HepG2 (cell line): ENCODE data around the gene PRKCZ. TPM values are rescaled to one million over a fixed set of nuclear protein-coding genes. Genes with fewer than 3 reads are reported as not detected.

Source experiments
- ATAC-seq: fragments of 200-7000 bp; cut with Tn5 transposase; 3 replicates; pipeline ENCODE4 v1.9.1; 2020; ENCODE audit warnings: mild to moderate bottlenecking, moderate library complexity
- BruUV-seq: library from RNA; stranded (reverse); fragments of 400-500 nt; replicated peaks from 2 replicates; lab custom pipeline; 2021; lab: Mats Ljungman, UMichigan
- CTCF ChIA-PET: fragments of 300-600 bp; formaldehyde crosslinking; extraction: SDS; loops from one replicate; lab custom pipeline; 2021; ENCODE audit warnings: low total read pairs, inconsistent platforms, low intra/inter-chr PET ratio; lab: Yijun Ruan, JAX
- POLR2A ChIA-PET: fragments of 350-600 bp; sonication (Branson Sonifier 250); formaldehyde crosslinking; loops from one replicate; lab custom pipeline; 2020; ENCODE audit warnings: antibody characterized with exemption, inconsistent platforms; lab: Yijun Ruan, JAX
- DNase-seq: peaks from one replicate; pipeline ENCODE4 v3.0.0-alpha.2; 2015; ENCODE audit warnings: low spot score
- FAIRE-seq: peaks from 3 replicates; lab custom pipeline; 2011; peaks lifted over from hg19 to GRCh38; lab: Jason Lieb, UNC
- H2AFZ ChIP-seq: one replicate; pipeline ENCODE4 v1.6.1; 2011; ENCODE audit warnings: low read length, inconsistent platforms
- H3K27ac ChIP-seq: fragments of 300-600 bp; 3 replicates; pipeline ENCODE4 v1.8.0; 2011; ENCODE audit warnings: mixed run types, mild to moderate bottlenecking, mixed read lengths, low read length, inconsistent platforms; ENCODE audit not compliant: insufficient read depth; ENCODE audit errors: extremely low read length
- H3K27me3 ChIP-seq, 2 experiments: fragments of 200-600 bp in 1 of 2; 2 replicates in 1 of 2; 3 replicates in 1 of 2; pipeline versions ENCODE4 v1.6.0 to v1.8.0; 2011; ENCODE audit warnings: low read length in 2 of 2, mild to moderate bottlenecking in 2 of 2, moderate library complexity in 2 of 2, inconsistent platforms in 1 of 2; ENCODE audit not compliant: insufficient read depth in 2 of 2, control insufficient read depth in 1 of 2
- H3K36me3 ChIP-seq, 2 experiments: fragments of 200-600 bp in 1 of 2; replicated peaks in 1 of 2; 2 replicates in 1 of 2; 3 replicates in 1 of 2; pipeline versions ENCODE4 v1.5.1 to v1.8.0; 2011; ENCODE audit warnings: low read length in 2 of 2, inconsistent platforms in 1 of 2; ENCODE audit not compliant: insufficient read depth in 2 of 2, control insufficient read depth in 1 of 2
- H3K4me1 ChIP-seq: 2 replicates; pipeline ENCODE4 v1.5.1; 2012; ENCODE audit warnings: low read length, inconsistent platforms; ENCODE audit not compliant: insufficient read depth
- H3K4me2 ChIP-seq: 2 replicates; pipeline ENCODE4 v1.6.0; 2011; ENCODE audit warnings: low read depth, low read length, inconsistent platforms
- H3K4me3 ChIP-seq, 3 experiments: fragments of 200-600 bp in 1 of 3; sonication (generic), shearing (Covaris generic) in 1 of 3; replicated peaks in 1 of 3; 2 replicates each; pipeline ENCODE4 v1.5.1; 2011 to 2016; ENCODE audit warnings: low read length in 3 of 3, inconsistent platforms in 2 of 3, low read depth in 2 of 3, mild to moderate bottlenecking in 2 of 3, control low read depth in 1 of 3, mixed read lengths in 1 of 3; ENCODE audit not compliant: insufficient read depth in 1 of 3
- H3K79me2 ChIP-seq: one replicate; pipeline ENCODE4 v1.6.1; 2011; ENCODE audit warnings: low read length, inconsistent platforms; ENCODE audit not compliant: insufficient read depth
- H3K9ac ChIP-seq: 2 replicates; pipeline ENCODE4 v1.6.0; 2011; ENCODE audit warnings: mild to moderate bottlenecking, low read depth, low read length, inconsistent platforms; ENCODE audit not compliant: insufficient read depth
- H3K9me3 ChIP-seq: 2 replicates; pipeline ENCODE4 v1.5.1; 2012; ENCODE audit warnings: mild to moderate bottlenecking, low read length
- H4K20me1 ChIP-seq: 2 replicates; pipeline ENCODE4 v1.6.0; 2011; ENCODE audit warnings: inconsistent platforms, mild to moderate bottlenecking, low read length, moderate library complexity; ENCODE audit not compliant: insufficient read depth
- AGO1 ChIP-seq: fragments of 200-400 bp; formaldehyde crosslinking; IDR thresholded peaks from 2 replicates; pipeline ENCODE4 v1.6.1; 2017; ENCODE audit warnings: mild to moderate bottlenecking, low read depth, low read length, moderate library complexity; ENCODE audit not compliant: poor library complexity, severe bottlenecking
- ARID5B ChIP-seq: IDR thresholded peaks from 2 replicates; pipeline ENCODE4 v1.4.0; 2020; ENCODE audit warnings: mild to moderate bottlenecking, missing genetic modification reagents
- ATF6 ChIP-seq: sonication (generic); formaldehyde crosslinking; conservative IDR thresholded peaks from 2 replicates; pipeline ENCODE4 v1.4.0; 2020; ENCODE audit warnings: missing genetic modification reagents
- DMAP1 ChIP-seq: IDR thresholded peaks from 2 replicates; pipeline ENCODE4 v1.6.1; 2016
- KLF12 ChIP-seq: sonication (generic); formaldehyde crosslinking; IDR thresholded peaks from 2 replicates; pipeline ENCODE4 v1.4.0; 2020; ENCODE audit warnings: missing genetic modification reagents, borderline replicate concordance
- TFDP2 ChIP-seq: sonication (generic); formaldehyde crosslinking; IDR thresholded peaks from 2 replicates; pipeline ENCODE4 v1.4.0; 2020; ENCODE audit warnings: missing genetic modification reagents
- ZFX ChIP-seq: sonication (generic); formaldehyde crosslinking; IDR thresholded peaks from 2 replicates; pipeline ENCODE4 v1.4.0; 2020; ENCODE audit warnings: mild to moderate bottlenecking, low read depth, missing genetic modification reagents, moderate library complexity
- ZNF230 ChIP-seq: sonication (generic); formaldehyde crosslinking; IDR thresholded peaks from 2 replicates; pipeline ENCODE4 v1.4.0; 2020; ENCODE audit warnings: mild to moderate bottlenecking, missing genetic modification reagents
- ZNF232 ChIP-seq: sonication (generic); formaldehyde crosslinking; IDR thresholded peaks from 2 replicates; pipeline ENCODE4 v1.4.0; 2020; ENCODE audit warnings: missing genetic modification reagents, borderline replicate concordance
- WGBS: methylation state at CpG from one replicate; pipeline ENCODE4 v1.1.6; 2017; ENCODE audit warnings: low lambda C conversion rate; 5-methylcytosine and 5-hydroxymethylcytosine counted together
- in situ Hi-C: cut with HindIII; loops from 2 replicates; pipeline ENCODE4 v1.10.0; 2017; ENCODE audit warnings: low pct_unique_long_range_greater_than_20kb; ENCODE audit not compliant: extremely low pct_ligation_motif_present
- intact Hi-C: fragments of 100-400 bp; cut with micrococcal nuclease; formaldehyde crosslinking; loops from one replicate; pipeline ENCODE4 v1.10.0; 2022; ENCODE audit not compliant: unreplicated experiment
- polyA plus RNA-seq, 8 experiments: library from polyadenylated mRNA; depleted of rRNA in 3 of 8; stranded (reverse) in 7 of 8; unstranded in 1 of 8; fragments of >200 nt; fragmentation: Illumina TruSeq in 4 of 8; extraction: Trizol in 4 of 8; gene quantifications; 2 replicates each; pipeline versions ENCODE4 v1.2.1 to v1.2.3, GENCODE V29; 2011 to 2016; ENCODE audit warnings: low read depth in 4 of 8, missing spikeins in 1 of 8, mixed read lengths in 1 of 8; ENCODE audit not compliant: insufficient read depth in 1 of 8
- total RNA-seq, 5 experiments: library from RNA; depleted of rRNA; stranded (reverse); fragments of >200 nt; fragmentation: Illumina TruSeq; extraction: Trizol; gene quantifications; 2 replicates each; pipeline ENCODE4 v1.2.3, GENCODE V29; 2016; ENCODE audit warnings: low read depth in 1 of 5

Gene PRKCZ
- total and polyA plus RNA-seq, 2 of the 13 experiments (the other 11 are each of a cell fraction or from before 2014, with no cell fraction given), result 34.7 to 85.2 TPM

- Histone ChIP-seq H3K79me2 (no peaks in the 10 kb centered on the region), H3K36me3 (0 out of 5 replicates have a peak, but pooled peaks cover 0 to 4% of the 10 kb centered on the region in 2 experiments), H3K4me2 (no peak overlapping the region), H3K4me3 (no peak overlapping the region), H3K27me3 (no peaks in the 10 kb centered on the region), H2AFZ (no peak overlapping the region), H3K27ac (no peak overlapping the region)
- intact Hi-C loops, result no loop called here
- BruUV-seq, result no TSS peak
- no peak for FAIRE-seq
- CTCF ChIA-PET, result no interaction called here
- 95% methylated on average over 12 of the region's 21 CpGs for WGBS
- TF ChIP-seq ATF6 (no peak), ARID5B (CRISPR knock-in tag) (no peak), KLF12 (CRISPR knock-in tag) (no peak), ZFX (CRISPR knock-in tag) (no peak), ZNF232 (no peak), TFDP2 (CRISPR knock-in tag) (no peak), ZNF230 (CRISPR knock-in tag) (no peak), AGO1 (no peak), DMAP1 (no peak)
- TF ChIP-seq, all 625 proteins: peak for 0
- H3K9ac ChIP-seq, result no peak overlapping the region
- H3K9me3 ChIP-seq, result no peaks in the 10 kb centered on the region
- POLR2A ChIA-PET, result no interaction called here
- H3K4me1 ChIP-seq, result peaks cover 9% of the 10 kb centered on the region; the same call in 1 of the 2 replicates
- DNase-seq (no peak), ATAC-seq (no peak)
- 0 out of 2 replicates have a peak, but pooled peaks cover 5% of the 10 kb centered on the region for H4K20me1 ChIP-seq
- in situ Hi-C loops, result no loop called here
Measured at GRCh38 chr1:2087766-2088165, 37.6 kb downstream of the PRKCZ start.
